Endothelial cell (in vitro differentiated cells): Measurements from ENCODE around the gene EVI2B. TPM values are rescaled to one million over a fixed set of nuclear protein-coding genes. Genes with fewer than 3 reads are reported as not detected.

Experiments
- DNase-seq: peaks from one replicate; pipeline ENCODE4 v3.0.0; 2021; ENCODE audit warnings: low spot score
- H3K27ac Mint-ChIP-seq: one replicate; pipeline ENCODE4 v1.8.0; 2021; ENCODE audit warnings: mixed read lengths, inconsistent platforms; ENCODE audit not compliant: unreplicated experiment
- H3K27me3 Mint-ChIP-seq: one replicate; pipeline ENCODE4 v1.8.0; 2021; ENCODE audit warnings: mild to moderate bottlenecking, moderate library complexity, mixed read lengths, inconsistent platforms; ENCODE audit not compliant: unreplicated experiment
- H3K36me3 Mint-ChIP-seq: one replicate; pipeline ENCODE4 v1.8.0; 2021; ENCODE audit warnings: mild to moderate bottlenecking, low read depth, mixed read lengths, inconsistent platforms; ENCODE audit not compliant: unreplicated experiment
- H3K4me1 Mint-ChIP-seq: one replicate; pipeline ENCODE4 v1.8.0; 2021; ENCODE audit warnings: mild to moderate bottlenecking, mixed read lengths, inconsistent platforms; ENCODE audit not compliant: unreplicated experiment
- H3K4me3 Mint-ChIP-seq: one replicate; pipeline ENCODE4 v1.8.0; 2021; ENCODE audit warnings: mild to moderate bottlenecking, mixed read lengths, inconsistent platforms; ENCODE audit not compliant: unreplicated experiment
- H3K9me3 Mint-ChIP-seq: one replicate; pipeline ENCODE4 v1.8.0; 2021; ENCODE audit warnings: mixed read lengths, inconsistent platforms; ENCODE audit not compliant: unreplicated experiment
- CTCF ChIP-seq: fragments of 200-600 bp; sonication (generic); IDR thresholded peaks from one replicate; pipeline ENCODE4 v1.5.0; 2021; ENCODE audit warnings: antibody characterized with exemption; ENCODE audit not compliant: unreplicated experiment
- total RNA-seq: library from RNA; stranded (reverse); fragmentation: NEBNext Ultra II Directional; extraction: Animal tissue kit (Norgen Biotek cat#: 25700); gene quantifications from one replicate; pipeline ENCODE4 v1.2.1, GENCODE V29; 2021; ENCODE audit not compliant: unreplicated experiment

The EVI2B gene
- total RNA-seq, 1 donor from 2014 or later, result not detected

- no peak overlapping the region for H3K4me3 Mint-ChIP-seq
- H3K27me3 Mint-ChIP-seq, result peaks cover 1% of the 10 kb centered on the region
- DNase-seq, result no peak
- H3K4me1 Mint-ChIP-seq, result peaks cover 10% of the 10 kb centered on the region
- no peak for TF ChIP-seq CTCF
- no peaks in the 10 kb centered on the region for H3K9me3 Mint-ChIP-seq
- H3K27ac Mint-ChIP-seq, result no peak overlapping the region
- H3K36me3 Mint-ChIP-seq, result peaks cover 12% of the 10 kb centered on the region
Measured at GRCh38 chr17:31307640-31308039, 6.2 kb downstream of the EVI2B start.

- Mint-ChIP-seq H3K27me3 (no peaks in the 10 kb centered on the region), H3K4me3 (no peak overlapping the region), H3K4me1 (no peaks in the 10 kb centered on the region)
Measured at GRCh38 chr17:31299624-31300023, 14.2 kb downstream of the EVI2B start.

GRCh38 chr17:31297090-31297489 is 16.8 kb downstream of the EVI2B start, which contains the start of gene OMG:
TSS of gene OMG (minus strand) at chr17:31297239. CDS start at chr17:31296331, 908 bp downstream.
- no peak within 1 kb of the TSS for H3K27ac Mint-ChIP-seq

More at GRCh38 chr17:31299624-31300023, 14.2 kb downstream of the EVI2B start:
- TF ChIP-seq CTCF, result no peak
- peaks cover 3% of the 10 kb centered on the region for H3K36me3 Mint-ChIP-seq
- no peak for DNase-seq
- no peaks in the 10 kb centered on the region for H3K9me3 Mint-ChIP-seq
- H3K27ac Mint-ChIP-seq, result no peak overlapping the region

GRCh38 chr17:31296142-31296541 is 17.7 kb downstream of the EVI2B start:
- Mint-ChIP-seq H3K27me3 (no peaks in the 10 kb centered on the region), H3K4me3 (no peak overlapping the region), H3K4me1 (no peaks in the 10 kb centered on the region), H3K9me3 (no peaks in the 10 kb centered on the region), H3K36me3 (no peaks in the 10 kb centered on the region), H3K27ac (no peak overlapping the region)
- TF ChIP-seq CTCF, result no peak
- no peak for DNase-seq

More at GRCh38 chr17:31297090-31297489, 16.8 kb downstream of the EVI2B start, which contains the start of gene OMG:
- Mint-ChIP-seq H3K27me3 (no peaks in the 10 kb centered on the region), H3K9me3 (no peaks in the 10 kb centered on the region), H3K4me3 (no peak within 1 kb of the TSS), H3K36me3 (no peaks in the 10 kb centered on the region), H3K4me1 (no peaks in the 10 kb centered on the region)
- TF ChIP-seq CTCF, result no peak
- DNase-seq, result no peak

GRCh38 chr17:31295489-31295871 is 18.4 kb downstream of the EVI2B start:
- Mint-ChIP-seq H3K9me3 (no peaks in the 10 kb centered on the region), H3K4me3 (no peak overlapping the region), H3K27me3 (no peaks in the 10 kb centered on the region), H3K36me3 (no peaks in the 10 kb centered on the region), H3K27ac (no peak overlapping the region), H3K4me1 (no peaks in the 10 kb centered on the region)
- no peak for DNase-seq
- TF ChIP-seq CTCF, result no peak
